GM12873 (cell line): ENCODE measurements around the gene HDLBP.

ENCODE experiments used
- CTCF ChIP-seq: IDR thresholded peaks from 2 replicates; pipeline ENCODE4 v1.5.1; 2012; ENCODE audit warnings: low read depth, mild to moderate bottlenecking, moderate library complexity, low read length, control low read depth; ENCODE audit not compliant: insufficient read depth; ENCODE audit errors: missing control alignments

HDLBP gene

GRCh38 chr2:241179899-241180298 lies 135.6 kb downstream of the HDLBP start:
- no peak for TF ChIP-seq CTCF

- no peak for TF ChIP-seq CTCF
Observed at GRCh38 chr2:241178961-241179360, 136.5 kb downstream of the HDLBP start.

GRCh38 chr2:241177526-241178334 lies 137.7 kb downstream of the HDLBP start:
- TF ChIP-seq CTCF, result no peak
